GM19452 (cell line): ENCODE results near the gene HOXC12.

Experiments
- ATAC-seq: cut with Tn5 transposase; IDR thresholded peaks from one replicate; pipeline ENCODE4 v1.9.1; 2021; ENCODE audit not compliant: unreplicated experiment

HOXC12 gene

GRCh38 chr12:54005853-54006558, 51.3 kb downstream of the HOXC12 start:
- ATAC-seq = no peak

- ATAC-seq = no peak
Measured at GRCh38 chr12:54006559-54007220, 52.0 kb downstream of the HOXC12 start.

- no peak for ATAC-seq
Measured at GRCh38 chr12:54007538-54008259, 53.0 kb downstream of the HOXC12 start.

- no peak for ATAC-seq
Measured at GRCh38 chr12:54008260-54008552, 53.5 kb downstream of the HOXC12 start.
